ENCODE measurements around the gene PTPRT.

GRCh38 chr20:42708266-42708665 lies 481.4 kb downstream of the PTPRT start:
- TF ChIP-seq CREB1 (IDR thresholded peaks at IDR 0.05; ENCODE audit: low read depth) (no peak), YY1 (IDR thresholded peaks at IDR 0.05; ENCODE audit: low read depth) (no peak), EP300 (IDR thresholded peaks at IDR 0.05; ENCODE audit: borderline replicate concordance) (no peak)

Data from Ishikawa (cell line).